Measurements from ENCODE around the gene FHOD3.

Gene FHOD3

DNA sequence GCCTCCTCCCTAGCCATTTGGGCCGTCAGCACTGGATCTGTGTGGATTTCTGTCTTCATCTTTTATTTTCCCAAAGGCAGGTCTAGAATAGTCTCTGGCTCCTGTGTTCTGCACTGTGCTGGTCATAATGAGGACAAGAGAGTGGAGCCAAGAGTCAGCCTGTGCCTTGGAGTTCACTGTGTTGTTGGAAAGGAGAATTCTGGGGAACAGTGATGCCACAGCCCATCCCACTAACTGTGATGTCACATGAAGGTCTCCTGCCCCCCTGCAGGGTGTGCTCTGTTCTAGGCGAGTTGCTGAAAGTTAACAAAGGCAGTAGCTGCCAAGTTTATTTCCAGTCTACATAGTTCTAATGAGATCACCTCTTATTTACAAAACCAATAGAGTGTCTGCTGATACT is 282.8 kb downstream of the FHOD3 start:
- DNase-seq (ENCODE audit: low read depth in 2 of 2, low spot score in 1 of 2) = no peak

GRCh38 chr18:36580874-36581750 is 283.6 kb downstream of the FHOD3 start:
- DNase-seq (ENCODE audit: low read depth in 2 of 2, low spot score in 1 of 2) = no peak

DNA sequence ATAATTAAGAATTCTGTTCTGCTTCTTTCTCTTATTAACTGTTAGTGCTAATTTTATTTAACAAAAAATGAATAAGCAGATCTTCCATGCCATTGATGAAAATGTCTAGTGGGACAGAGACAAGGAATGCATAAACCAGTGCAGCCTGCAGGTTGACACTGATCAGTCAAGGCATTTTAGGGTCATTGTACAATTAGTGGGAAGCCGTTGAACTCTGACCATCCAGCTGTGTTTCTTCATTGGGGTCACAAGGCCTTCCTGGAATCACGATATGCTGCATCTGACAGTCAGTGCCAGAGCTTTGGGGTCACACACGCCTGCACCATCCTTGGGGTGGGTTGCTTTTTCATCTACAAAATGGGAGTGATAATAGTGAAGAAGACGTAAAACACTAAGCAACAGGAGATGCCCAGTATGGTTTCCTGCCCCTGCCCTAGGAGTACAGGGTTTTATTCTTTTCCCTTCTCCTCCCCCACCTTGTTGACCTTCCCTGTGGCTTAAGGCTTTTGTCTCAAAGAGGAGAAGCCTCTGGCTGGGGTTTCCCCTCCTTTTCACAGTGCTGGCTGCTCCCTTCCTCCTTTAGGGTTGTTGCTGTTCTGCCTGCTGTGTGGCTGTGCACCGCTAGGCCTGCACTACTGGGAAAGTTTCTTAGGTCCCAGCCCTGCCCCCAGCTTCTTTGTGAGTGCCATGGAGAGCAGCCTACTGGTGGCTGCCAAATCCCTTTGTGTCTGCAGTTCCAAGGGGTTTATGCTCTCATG is 285.7 kb downstream of the FHOD3 start:
- no peak for DNase-seq (ENCODE audit: low read depth in 2 of 2, low spot score in 1 of 2)

DNA sequence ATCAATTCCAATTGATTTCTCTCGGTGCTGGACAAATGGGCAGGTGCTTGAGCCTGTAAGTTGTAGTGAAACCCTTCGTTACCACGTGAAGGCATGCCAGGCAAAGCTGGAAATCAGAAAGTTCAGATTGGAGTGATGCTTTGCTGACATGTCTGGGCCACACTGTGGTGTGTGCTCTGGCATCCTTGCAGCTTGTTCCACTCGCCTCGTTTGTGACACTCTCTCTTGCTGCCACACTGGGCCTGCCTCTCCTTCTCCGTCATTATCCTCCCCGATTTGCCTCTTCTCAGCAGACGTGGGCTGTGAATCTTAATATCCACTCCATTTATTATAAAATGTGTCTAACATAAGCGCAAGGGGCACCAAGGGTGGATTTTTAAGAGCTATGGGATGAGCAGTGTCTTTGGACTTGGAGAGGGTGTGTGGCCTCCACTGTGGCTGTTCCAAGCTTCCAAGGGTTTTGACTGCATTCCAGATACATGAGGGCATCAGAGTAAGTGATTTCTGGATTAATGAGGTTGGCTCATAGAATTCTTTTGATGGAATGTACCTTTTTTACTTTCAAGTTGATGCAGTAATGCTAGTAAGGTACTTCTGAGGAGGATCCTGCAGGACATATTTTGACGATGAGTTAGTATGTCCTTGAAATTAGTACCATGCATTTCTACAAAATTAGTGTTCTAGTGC is 292.5 kb downstream of the FHOD3 start:
- no peak for DNase-seq (ENCODE audit: low read depth in 2 of 2, low spot score in 1 of 2)

GRCh38 chr18:36590621-36591580 is 293.4 kb downstream of the FHOD3 start:
- DNase-seq (ENCODE audit: low read depth in 2 of 2, low spot score in 1 of 2) = no peak

GRCh38 chr18:36592282-36592681 is 294.8 kb downstream of the FHOD3 start:
- DNase-seq (ENCODE audit: low read depth in 2 of 2, low spot score in 1 of 2) = no peak

GRCh38 chr18:36593001-36593400 is 295.5 kb downstream of the FHOD3 start:
- no peak for DNase-seq (ENCODE audit: low read depth in 2 of 2, low spot score in 1 of 2)

- DNase-seq (ENCODE audit: low read depth in 2 of 2, low spot score in 1 of 2) = no peak
These were observed 296.1 kb downstream of the FHOD3 start for GRCh38 chr18:36593641-36594040.

- no peak for DNase-seq (ENCODE audit: low read depth in 2 of 2, low spot score in 1 of 2)
These were observed 297.1 kb downstream of the FHOD3 start for GRCh38 chr18:36594621-36595020.

GRCh38 chr18:36595046-36595817 is 297.7 kb downstream of the FHOD3 start:
- DNase-seq (ENCODE audit: low read depth in 2 of 2, low spot score in 1 of 2) = no peak

- DNase-seq (ENCODE audit: low read depth in 2 of 2, low spot score in 1 of 2) = no peak
These were observed 298.3 kb downstream of the FHOD3 start for GRCh38 chr18:36595818-36596215.

DNA sequence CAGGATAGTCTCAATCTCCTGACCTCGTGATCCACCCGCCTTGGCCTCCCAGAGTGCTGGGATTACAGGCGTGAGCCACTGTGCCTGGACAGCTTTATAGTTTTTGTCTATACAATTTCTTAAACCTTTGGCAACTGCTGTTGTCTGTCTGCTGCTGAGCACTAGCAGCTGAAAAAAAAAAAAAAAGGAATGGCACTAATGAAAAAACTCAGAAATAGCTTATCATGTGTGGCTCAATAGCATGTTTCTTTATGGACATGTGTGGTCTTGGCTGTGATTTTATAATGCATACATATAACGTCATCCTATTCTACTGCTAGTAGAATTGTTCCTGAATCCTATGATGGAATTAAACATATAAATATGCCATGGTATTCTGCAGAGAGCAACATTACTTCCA is 300.1 kb downstream of the FHOD3 start:
- DNase-seq (ENCODE audit: low read depth in 2 of 2, low spot score in 1 of 2) = no peak

- no peak for DNase-seq (ENCODE audit: low read depth in 2 of 2, low spot score in 1 of 2)
These were observed 303.0 kb downstream of the FHOD3 start for GRCh38 chr18:36600548-36600947.

- no peak for DNase-seq (ENCODE audit: low read depth in 2 of 2, low spot score in 1 of 2)
These were observed 303.8 kb downstream of the FHOD3 start for GRCh38 chr18:36601316-36601715.

DNA sequence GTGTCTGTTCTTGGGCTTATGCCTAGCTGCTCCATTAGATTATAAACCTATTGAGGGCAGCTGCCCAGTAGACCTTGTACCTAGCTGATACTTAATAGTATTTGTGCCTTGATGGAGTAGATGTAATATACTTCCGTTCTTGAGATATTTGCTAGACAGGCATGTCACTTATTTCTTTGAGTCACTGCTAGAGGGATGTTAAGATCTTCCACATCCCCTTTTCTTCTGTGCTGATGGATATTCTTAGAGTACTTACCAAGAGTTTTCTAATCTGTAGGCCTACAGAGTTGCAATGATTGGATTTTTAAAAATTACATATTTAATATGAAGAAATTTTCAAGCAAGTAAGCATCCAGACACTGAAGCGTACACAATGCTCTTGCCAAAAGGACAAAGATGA is 304.6 kb downstream of the FHOD3 start:
- DNase-seq (ENCODE audit: low read depth in 2 of 2, low spot score in 1 of 2) = no peak

GRCh38 chr18:36602620-36603019 is 305.1 kb downstream of the FHOD3 start:
- DNase-seq (ENCODE audit: low read depth in 2 of 2, low spot score in 1 of 2) = no peak

DNA sequence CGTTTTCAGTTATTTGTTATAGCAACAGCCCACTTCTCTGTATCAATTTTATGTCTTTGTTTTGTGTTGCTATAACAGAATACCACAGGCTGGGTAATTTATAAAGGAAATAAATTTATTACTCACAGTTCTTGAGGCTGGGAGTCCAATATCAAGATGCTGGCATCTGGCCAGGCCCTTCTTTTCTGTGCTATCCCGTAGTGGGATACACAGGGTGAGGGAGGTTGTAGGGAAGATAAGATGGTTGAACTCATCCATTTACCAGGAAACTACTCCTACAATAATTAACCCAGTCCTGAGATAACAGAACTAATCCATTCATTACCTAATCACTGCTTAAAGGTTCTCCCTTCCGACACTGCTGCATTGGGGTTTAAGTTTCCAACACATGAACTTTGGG is 310.6 kb downstream of the FHOD3 start:
- no peak for DNase-seq (ENCODE audit: low read depth in 2 of 2, low spot score in 1 of 2)

- no peak for DNase-seq (ENCODE audit: low read depth in 2 of 2, low spot score in 1 of 2)
These were observed 312.7 kb downstream of the FHOD3 start for GRCh38 chr18:36610258-36610657.

DNA sequence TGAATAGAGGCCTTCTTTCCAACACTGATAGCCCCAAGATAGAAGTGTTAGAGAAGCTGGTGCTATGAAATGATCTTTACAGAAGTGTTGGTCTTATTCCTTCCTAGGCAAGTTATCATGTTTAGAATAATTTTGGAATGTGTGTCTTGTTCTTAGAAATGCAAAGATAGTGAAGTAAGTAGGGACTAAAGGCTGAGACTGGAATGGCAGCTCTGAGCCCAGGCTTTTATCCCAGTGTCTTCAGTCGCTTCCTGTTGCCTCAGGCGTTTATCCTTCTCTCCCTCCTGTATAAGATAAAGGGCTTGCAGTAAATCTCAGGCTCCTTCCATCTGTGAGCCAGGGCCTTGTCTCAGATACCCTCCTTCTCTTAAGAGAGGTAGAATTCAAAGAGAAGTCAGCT is 313.1 kb downstream of the FHOD3 start:
- DNase-seq (ENCODE audit: low read depth in 2 of 2, low spot score in 1 of 2) = no peak

GRCh38 chr18:36613069-36613468 is 315.6 kb downstream of the FHOD3 start:
- DNase-seq (ENCODE audit: low read depth in 2 of 2, low spot score in 1 of 2) = no peak

Data from stimulated activated CD8-positive, alpha-beta memory T cell treated with anti-CD3 and anti-CD28 coated beads, Interleukin-4, amount 100 ng/mL, for 1 hour (primary cell).